HG03097 (cell line): ENCODE data around the gene SERPINA7.
"Not testable (repeated sequence)": the region's sequence is repeated elsewhere in the genome, so short reads cannot be mapped to it uniquely, and the experiment has no call there.

ENCODE experiments used
- ATAC-seq: cut with Tn5 transposase; IDR thresholded peaks from one replicate; pipeline ENCODE4 v1.9.1; 2021; ENCODE audit not compliant: unreplicated experiment, low FRiP score

The SERPINA7 gene

GRCh38 chrX:106038625-106039024 is at the start of gene SERPINA7:
Gene SERPINA7 (minus strand): TSS chrX:106038727. CDS start chrX:106037058, 1,669 bp downstream.
- ATAC-seq: no peak

- ATAC-seq: no peak
These were observed 30.5 kb upstream of the SERPINA7 start for GRCh38 chrX:106069048-106069447.

GRCh38 chrX:106050054-106050453 is 11.5 kb upstream of the SERPINA7 start:
- ATAC-seq: no peak

- no peak for ATAC-seq
These were observed 3.8 kb upstream of the SERPINA7 start for GRCh38 chrX:106042296-106042695.

GRCh38 chrX:106040861-106041260 is 2.3 kb upstream of the SERPINA7 start:
- ATAC-seq: no peak

GRCh38 chrX:106039920-106040319 is 1.4 kb upstream of the SERPINA7 start:
- ATAC-seq: no peak

- no peak for ATAC-seq
These were observed 573 bp downstream of the SERPINA7 start for GRCh38 chrX:106037835-106038473.

- no peak for ATAC-seq
These were observed 1.8 kb downstream of the SERPINA7 start for GRCh38 chrX:106036716-106037115.

GRCh38 chrX:106035064-106035463 is 3.5 kb downstream of the SERPINA7 start:
- no peak for ATAC-seq

GRCh38 chrX:106023947-106024346 is 14.6 kb downstream of the SERPINA7 start:
- ATAC-seq: no peak

GRCh38 chrX:106022238-106022637 is 16.3 kb downstream of the SERPINA7 start:
- no peak for ATAC-seq

GRCh38 chrX:106014119-106014775 is 24.3 kb downstream of the SERPINA7 start:
- ATAC-seq: no peak

- no peak for ATAC-seq
These were observed 29.4 kb downstream of the SERPINA7 start for GRCh38 chrX:106009145-106009544.

GRCh38 chrX:106007815-106008214 is 30.7 kb downstream of the SERPINA7 start:
- ATAC-seq: no peak

- ATAC-seq: no peak
These were observed 32.8 kb downstream of the SERPINA7 start for GRCh38 chrX:106005684-106006083.

- not testable (repeated sequence) for ATAC-seq
These were observed 37.9 kb downstream of the SERPINA7 start for GRCh38 chrX:106000609-106001008.

GRCh38 chrX:106000203-106000602 is 38.3 kb downstream of the SERPINA7 start:
- ATAC-seq: no peak

GRCh38 chrX:105999294-105999693 is 39.2 kb downstream of the SERPINA7 start:
- no peak for ATAC-seq

GRCh38 chrX:105988487-105988886 is 50.0 kb downstream of the SERPINA7 start:
- ATAC-seq: not testable (repeated sequence)
